ENCODE data around the gene HOXC4. TPM values are rescaled to one million over a fixed set of nuclear protein-coding genes. Genes with fewer than 3 reads are reported as not detected.

Gene HOXC4
- total and polyA plus RNA-seq, 4 donors, result 0.18 to 0.86 (median 0.51) TPM

- peak; percentile 79 to 93 (median 87) for DNase-seq
These were observed 14.1 kb upstream of the HOXC4 start for GRCh38 chr12:54039417-54040147.

GRCh38 chr12:54040148-54040494 lies 13.5 kb upstream of the HOXC4 start:
- Histone ChIP-seq H3K4me1 (ENCODE audit: control insufficient read depth in 5 of 5, insufficient read depth in 5 of 5, low read length in 5 of 5) (peaks cover 0 to 39% (median 0%) of the 10 kb centered on the region in 5 donors), H3K9me3 (ENCODE audit: control insufficient read depth in 4 of 4, insufficient read depth in 3 of 4, low read length in 3 of 4) (peaks cover 0 to 5% (median 0%) of the 10 kb centered on the region in 4 donors), H3K4me3 (no peak overlapping the region), H3K27me3 (ENCODE audit: control insufficient read depth in 3 of 3, insufficient read depth in 3 of 3, low read length in 2 of 3) (peaks cover 14 to 77% (median 65%) of the 10 kb centered on the region in 3 donors), H3K36me3 (ENCODE audit: control insufficient read depth in 4 of 4, insufficient read depth in 4 of 4, low read length in 4 of 4) (peaks cover 0 to 1% (median 0%) of the 10 kb centered on the region in 4 donors), H3K9ac (ENCODE audit: insufficient read depth in 1 of 2, low read length in 2 of 2) (no peak overlapping the region), H3K27ac (ENCODE audit: low read depth in 1 of 2, low read length in 1 of 2) (no peak overlapping the region)
- no peak for TF ChIP-seq CTCF (IDR thresholded peaks at IDR 0.05; ENCODE audit: control extremely low read depth, extremely low read depth)
- WGBS, 2 donors, result 33 to 45% methylated on average over 4 of the region's 4 CpGs
- DNase-seq (no peak), ATAC-seq (ENCODE audit: insufficient read depth, low FRiP score) (no peak)

More at GRCh38 chr12:54039417-54040147, 14.1 kb upstream of the HOXC4 start:
- TF ChIP-seq CTCF (IDR thresholded peaks at IDR 0.05; ENCODE audit: control extremely low read depth, extremely low read depth), result no peak
- Histone ChIP-seq H3K9me3 (ENCODE audit: control insufficient read depth in 4 of 4, insufficient read depth in 3 of 4, low read length in 3 of 4) (peaks cover 0 to 5% (median 0%) of the 10 kb centered on the region in 4 donors), H3K27me3 (ENCODE audit: control insufficient read depth in 3 of 3, insufficient read depth in 3 of 3, low read length in 2 of 3) (peaks cover 19 to 76% (median 64%) of the 10 kb centered on the region in 3 donors), H3K4me1 (ENCODE audit: control insufficient read depth in 5 of 5, insufficient read depth in 5 of 5, low read length in 5 of 5) (peaks cover 0 to 39% (median 0%) of the 10 kb centered on the region in 5 donors), H3K9ac (ENCODE audit: insufficient read depth in 1 of 2, low read length in 2 of 2) (no peak overlapping the region), H3K27ac (ENCODE audit: low read depth in 1 of 2, low read length in 1 of 2) (no peak overlapping the region), H3K36me3 (ENCODE audit: control insufficient read depth in 4 of 4, insufficient read depth in 4 of 4, low read length in 4 of 4) (peaks cover 0 to 1% (median 0%) of the 10 kb centered on the region in 4 donors), H3K4me3 (no peak overlapping the region)
- no peak for ATAC-seq (ENCODE audit: insufficient read depth, low FRiP score)
- 20 to 22% methylated on average over 14 to 16 of the region's 16 CpGs for WGBS, 2 donors

GRCh38 chr12:54040648-54041047 lies 13.0 kb upstream of the HOXC4 start:
- no peak overlapping the region for H3K4me3 ChIP-seq
- peaks cover 11 to 78% (median 65%) of the 10 kb centered on the region in 3 donors for H3K27me3 ChIP-seq (ENCODE audit: control insufficient read depth in 3 of 3, insufficient read depth in 3 of 3, low read length in 2 of 3)
- no peak for TF ChIP-seq CTCF (IDR thresholded peaks at IDR 0.05; ENCODE audit: control extremely low read depth, extremely low read depth)
- peaks cover 0 to 5% (median 0%) of the 10 kb centered on the region in 4 donors for H3K9me3 ChIP-seq (ENCODE audit: control insufficient read depth in 4 of 4, insufficient read depth in 3 of 4, low read length in 3 of 4)
- 60 to 69% methylated on average over 3 of the region's 3 CpGs for WGBS, 2 donors
- H3K36me3 ChIP-seq (ENCODE audit: control insufficient read depth in 4 of 4, insufficient read depth in 4 of 4, low read length in 4 of 4), result peaks cover 0 to 1% (median 0%) of the 10 kb centered on the region in 4 donors
- DNase-seq (no peak), ATAC-seq (ENCODE audit: insufficient read depth, low FRiP score) (no peak)
- H3K4me1 ChIP-seq (ENCODE audit: control insufficient read depth in 5 of 5, insufficient read depth in 5 of 5, low read length in 5 of 5), result peaks cover 0 to 39% (median 0%) of the 10 kb centered on the region in 5 donors
- no peak overlapping the region for H3K27ac ChIP-seq (ENCODE audit: low read depth in 1 of 2, low read length in 1 of 2)
- H3K9ac ChIP-seq (ENCODE audit: insufficient read depth in 1 of 2, low read length in 2 of 2), result no peak overlapping the region
